DMS53 treated with DMSO at 0.1 percent for 48 hours (cell line): ENCODE data around the gene TMED10.

Experiments
- DNase-seq: peaks from one replicate; lab custom pipeline; 2025; ENCODE audit not compliant: unreplicated experiment; lab: John Stamatoyannopoulos, UW

Gene TMED10

DNA sequence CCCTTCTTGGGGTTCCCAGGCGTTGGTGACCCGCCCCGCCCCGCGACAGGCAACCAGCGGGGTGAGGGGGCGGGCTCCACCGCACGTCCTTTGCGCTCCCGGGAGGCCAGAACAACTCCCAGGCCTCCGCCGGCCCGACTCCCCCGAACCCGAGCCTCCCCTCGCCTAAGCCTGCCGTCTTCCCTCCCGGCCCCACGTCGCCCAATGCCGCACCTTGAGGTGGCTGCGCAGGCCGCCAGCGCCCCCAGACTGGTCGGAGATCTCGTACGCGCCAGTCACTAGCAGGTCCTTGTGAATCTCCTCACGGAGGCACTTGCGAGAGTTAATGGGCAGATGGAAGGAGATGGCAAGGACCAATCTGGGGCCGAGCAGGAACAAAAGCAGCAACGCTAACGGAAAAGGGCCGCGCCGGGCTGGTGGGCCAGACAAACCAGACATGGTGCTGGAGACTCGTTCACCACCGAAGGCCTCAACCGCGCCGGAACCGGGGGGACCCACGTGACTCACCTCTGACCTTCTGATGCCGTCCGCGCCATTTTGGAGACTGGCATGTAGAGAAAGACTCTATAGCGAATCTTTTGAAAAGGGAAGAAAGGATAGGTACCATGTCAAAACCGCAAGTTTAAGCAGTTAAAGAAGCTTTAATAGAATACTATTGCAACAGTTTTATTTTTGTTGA, at the start of gene TMED10:
Gene TMED10, minus strand, starts transcription at position 471 of the 679 bp plus-strand sequence. Its CDS starts 33 bp downstream, at position 438.
- DNase-seq: peak; percentile 78

DNA sequence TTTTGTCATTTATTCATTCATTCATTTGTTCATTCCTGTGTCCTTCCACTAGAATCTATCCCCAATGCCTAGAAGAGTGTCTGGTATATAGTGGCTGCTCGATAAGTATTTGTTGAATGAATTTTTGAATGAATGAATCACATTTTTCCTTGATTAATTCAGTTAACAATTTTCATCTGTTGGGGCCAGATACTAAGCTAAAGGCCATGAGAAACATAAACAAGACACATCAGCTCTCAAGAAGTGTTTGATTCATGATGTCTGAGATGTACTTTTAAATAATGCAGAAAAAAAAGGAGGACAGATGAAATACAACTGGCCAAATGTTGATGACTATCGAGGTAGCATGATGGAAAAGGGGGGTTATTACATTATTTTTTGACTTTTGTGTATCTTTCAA, 48.1 kb upstream of the TMED10 start:
- DNase-seq: no peak

DNA sequence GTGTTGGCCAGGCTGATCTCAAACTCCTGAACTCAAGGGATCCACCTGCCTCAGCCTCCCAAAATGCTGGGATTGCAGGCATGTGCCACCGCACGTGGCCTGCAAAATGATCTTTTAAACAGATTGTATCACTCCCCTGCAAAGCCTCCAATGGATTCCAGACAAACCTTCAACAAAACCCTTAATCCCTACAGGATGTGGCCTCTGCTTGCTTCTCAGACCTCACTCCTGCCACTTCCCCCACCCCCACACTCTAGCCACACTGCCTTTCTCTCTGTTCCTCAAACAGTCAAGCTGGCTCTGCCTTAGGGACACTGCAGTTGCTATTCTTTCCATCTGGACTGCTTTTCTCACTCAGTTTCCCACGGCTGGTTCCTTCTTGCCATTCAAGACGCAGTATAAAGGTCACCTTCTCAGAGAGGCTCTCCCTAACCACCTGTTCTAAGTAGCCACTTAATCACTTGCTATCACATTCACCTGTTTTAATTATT, 47.3 kb upstream of the TMED10 start:
- DNase-seq: peak; percentile 44

DNA sequence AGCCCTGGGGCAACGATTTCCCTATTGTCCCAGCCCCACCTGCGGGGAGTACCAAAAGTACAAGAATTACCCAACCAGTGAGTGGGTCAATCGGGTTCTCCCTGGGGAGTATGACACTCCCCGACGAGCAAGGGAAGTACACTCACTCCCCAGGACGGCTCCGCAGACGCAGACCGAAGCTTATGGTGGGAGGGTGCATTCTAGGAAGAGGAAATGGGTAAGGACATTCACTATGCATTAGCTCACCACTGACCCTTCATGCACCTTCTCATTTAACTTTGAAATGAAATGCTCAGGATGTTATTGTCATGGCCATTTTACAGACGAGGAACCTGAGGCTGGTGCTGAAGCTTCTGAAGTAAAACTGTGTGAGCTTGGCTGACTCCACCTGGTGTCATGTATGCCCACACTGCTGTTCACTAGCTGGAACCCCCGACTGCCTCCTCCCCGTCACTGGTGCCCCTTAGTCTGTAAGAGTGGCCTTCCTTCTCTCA, 45.8 kb upstream of the TMED10 start:
- DNase-seq: no peak

DNA sequence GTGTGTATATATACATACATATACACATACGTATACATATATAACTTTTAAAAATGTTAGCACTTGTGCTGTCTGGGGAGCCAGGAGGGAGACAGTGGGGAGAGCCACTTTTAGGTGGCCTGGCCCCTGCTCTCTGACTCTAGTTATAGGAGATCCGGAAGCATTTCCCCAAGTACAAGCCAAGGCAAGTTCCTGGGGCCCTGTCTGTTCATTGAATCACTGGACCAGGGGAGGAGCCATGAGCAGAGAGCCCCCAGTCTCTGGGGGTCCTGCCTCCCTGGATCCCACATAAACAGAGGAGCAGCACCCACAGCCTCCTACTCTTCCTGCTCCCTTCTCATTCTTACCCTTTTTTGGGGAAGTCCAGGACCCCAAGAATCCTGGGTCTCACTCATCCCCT, 45.4 kb upstream of the TMED10 start:
- no peak for DNase-seq

DNA sequence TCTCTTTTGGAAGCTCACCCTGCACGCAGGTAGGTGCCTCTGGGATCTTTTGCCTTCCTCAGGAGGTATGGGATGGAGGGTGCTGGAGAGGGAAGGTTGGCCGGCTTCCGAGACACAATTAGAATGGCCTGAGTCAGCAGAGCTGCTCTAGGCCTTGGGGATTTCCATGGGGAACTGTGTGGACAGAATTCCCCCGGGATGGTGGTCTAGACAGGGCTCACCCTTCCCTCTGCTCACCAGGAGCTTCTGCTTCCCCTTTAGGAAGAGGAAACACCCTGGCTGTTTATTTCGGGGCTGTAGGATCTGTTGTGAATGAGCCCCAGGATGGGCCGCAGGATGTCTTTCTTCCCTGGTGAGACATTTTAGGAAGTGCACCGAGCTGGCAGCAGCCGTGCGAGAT, 43.7 kb upstream of the TMED10 start:
- no peak for DNase-seq

DNA sequence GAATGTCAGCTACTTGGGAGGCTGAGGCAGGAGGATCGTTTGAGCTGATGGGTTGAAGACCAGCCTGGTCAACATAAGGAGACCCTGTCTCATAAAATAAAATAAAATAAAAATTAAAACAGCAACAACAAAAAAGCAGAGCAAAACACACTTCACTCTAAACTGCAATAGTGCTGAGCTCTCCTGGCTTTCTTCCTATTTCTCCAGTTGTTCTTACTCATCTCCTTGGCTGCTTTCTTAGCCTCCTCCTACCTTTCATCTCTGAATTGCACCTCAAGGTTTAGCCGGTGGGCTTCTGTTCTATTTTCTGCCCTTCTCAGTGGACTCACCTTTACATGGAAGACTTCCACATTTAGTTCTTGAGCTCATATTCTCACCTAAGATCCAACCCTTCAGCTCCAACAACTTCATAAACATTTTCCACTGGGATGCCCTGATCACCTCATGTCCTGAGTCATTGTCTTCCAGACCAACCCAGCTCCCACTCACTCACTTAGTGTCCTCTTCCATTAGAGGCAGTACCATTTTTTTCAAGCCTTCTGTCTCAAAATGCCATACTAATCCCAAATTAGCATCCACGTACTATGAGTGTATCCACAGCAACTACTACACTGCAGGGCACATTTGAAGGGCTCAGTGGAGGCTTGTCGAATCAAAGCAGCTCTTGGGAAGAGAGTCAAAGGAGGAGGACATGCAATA, 41.2 kb upstream of the TMED10 start:
- no peak for DNase-seq

DNA sequence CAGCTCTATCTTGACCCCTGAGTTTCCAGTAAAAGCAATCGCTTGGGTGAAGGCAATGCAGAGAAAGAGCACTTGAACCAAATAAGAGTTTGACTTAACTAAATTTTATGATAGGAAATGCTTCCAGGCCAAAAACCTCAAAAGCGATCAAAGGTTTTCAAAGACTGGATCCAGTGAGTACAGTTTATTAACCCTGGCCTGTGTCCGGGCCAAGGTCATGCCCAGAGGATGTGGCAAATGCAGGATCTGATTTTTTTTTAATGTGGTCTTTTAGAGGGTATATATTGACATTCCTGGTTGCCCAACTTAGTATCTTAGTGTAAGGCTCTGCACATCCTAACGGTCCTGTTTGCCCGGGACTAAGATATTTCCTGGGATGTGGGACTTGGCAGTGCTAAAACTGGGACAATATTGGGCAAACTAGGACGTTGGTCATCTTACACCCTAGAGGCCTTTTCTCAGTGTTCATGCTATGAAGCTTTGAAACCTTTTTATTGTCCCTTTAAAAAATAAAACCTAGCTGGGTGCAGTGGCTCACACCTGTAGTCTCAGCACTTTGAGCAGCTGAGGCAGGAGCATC, 40.1 kb upstream of the TMED10 start:
- DNase-seq: no peak

DNA sequence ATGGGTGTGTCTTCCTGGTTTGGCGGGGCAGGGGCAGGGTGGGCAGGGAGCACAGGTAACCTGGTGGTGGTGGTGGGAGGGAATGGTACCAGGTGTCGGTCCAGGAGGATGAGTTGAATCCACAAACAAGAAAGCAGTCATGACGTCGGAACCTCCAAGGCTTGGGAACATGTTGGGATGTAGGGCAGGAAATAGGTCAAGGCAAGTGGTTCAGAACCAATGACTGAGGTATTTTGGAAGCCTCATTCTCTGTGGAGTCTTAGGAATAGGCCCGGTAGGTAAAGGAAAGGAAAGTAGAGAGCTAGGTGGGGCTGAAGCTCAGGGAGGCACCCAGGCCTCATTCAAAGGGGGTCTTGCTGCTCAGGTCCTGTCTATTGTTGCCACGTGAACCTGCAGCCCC, 39.1 kb upstream of the TMED10 start:
- no peak for DNase-seq

DNA sequence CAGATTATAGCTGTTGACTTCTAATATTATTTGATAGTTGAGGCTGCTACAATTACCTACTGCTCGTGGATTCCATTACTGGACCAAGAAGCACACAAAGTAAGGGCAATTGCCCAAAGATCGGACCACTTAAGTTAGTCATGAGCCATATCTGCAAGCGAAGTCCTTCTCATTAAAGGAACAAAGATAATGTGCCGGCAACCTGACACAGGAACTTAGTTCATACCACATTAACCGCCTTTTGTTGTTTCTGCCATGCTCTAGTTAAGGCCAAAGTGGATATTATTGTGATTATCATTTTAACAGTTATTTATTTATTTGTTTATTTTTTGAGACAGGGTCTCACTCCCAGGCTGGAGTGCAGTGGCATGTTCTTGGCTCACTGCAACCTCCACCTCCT, 38.1 kb upstream of the TMED10 start:
- DNase-seq: no peak

DNA sequence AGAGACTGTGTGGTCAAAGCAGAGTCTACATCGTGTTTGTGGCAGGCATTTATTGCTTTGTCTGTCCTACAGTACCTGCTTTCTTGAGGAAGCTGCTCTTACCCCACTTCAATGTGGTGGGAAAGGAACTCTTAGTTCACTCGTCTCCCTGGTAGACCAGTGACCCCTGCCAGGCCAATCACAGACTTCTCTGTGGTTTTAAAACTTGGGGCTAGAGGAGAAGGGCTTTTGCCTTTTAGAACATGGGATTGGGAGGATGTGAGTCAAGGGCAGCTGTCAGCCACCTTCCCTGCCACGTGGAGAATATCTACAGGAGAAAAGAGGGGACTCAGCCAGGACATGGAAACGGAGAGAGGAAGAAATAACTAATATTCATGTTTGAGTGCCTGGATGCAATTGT, 36.8 kb upstream of the TMED10 start:
- DNase-seq: no peak

DNA sequence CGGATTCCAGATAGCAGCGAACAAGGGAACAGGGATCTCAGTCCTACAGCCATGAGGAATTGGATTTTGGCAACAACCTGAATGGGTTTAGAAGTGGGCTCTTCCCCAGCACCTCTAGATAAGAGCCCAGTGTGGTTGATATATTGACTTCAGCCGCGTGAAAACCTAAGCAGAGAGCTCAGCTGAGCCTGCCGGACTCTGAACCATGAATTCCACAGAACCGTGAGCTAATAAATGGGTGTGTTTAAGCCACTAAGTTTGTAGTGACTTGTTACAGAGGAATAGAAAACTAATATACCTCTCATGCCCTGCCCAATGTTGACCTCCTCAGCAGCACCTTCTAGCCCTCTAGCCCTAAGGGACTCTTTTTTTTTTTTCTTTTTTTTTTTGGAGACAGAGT, 32.4 kb upstream of the TMED10 start:
- no peak for DNase-seq

DNA sequence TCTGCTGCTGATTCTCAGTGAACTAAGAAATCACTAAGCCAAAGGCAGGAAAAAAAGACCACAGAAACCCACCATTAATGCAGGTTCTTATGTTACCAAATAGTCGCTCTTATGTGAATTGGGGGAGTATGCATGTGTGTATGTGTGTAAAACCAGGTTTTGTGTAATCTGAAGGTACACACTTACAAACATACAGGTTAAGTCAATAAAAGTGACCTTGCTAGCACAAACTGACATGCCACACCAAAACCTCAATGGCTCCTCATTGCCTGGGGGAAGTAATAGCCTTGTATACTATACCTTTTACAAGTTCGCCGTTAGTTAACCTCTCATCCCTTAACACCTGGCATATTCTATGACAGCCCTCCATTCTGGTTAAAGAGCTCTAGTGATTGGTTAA, 29.8 kb upstream of the TMED10 start:
- no peak for DNase-seq

DNA sequence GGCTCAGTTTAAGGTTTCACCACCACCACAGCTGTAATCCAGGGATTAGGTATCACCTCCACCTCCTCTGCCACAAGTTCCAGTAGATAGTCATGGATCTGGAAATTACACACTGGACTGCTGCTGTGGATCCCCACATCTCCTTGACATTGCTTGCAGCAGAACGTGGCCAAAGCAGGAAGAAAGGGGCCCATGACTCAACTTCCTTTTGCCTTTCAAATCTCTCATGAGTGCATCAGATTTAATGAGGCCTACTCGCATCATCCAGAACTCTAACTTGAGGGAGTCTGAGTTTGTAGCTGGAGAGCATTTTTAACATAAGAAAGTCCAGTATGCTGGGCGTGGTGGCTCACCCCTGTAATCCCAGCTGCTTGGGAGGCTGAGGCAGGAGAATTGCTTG, 29.2 kb upstream of the TMED10 start:
- DNase-seq: no peak

DNA sequence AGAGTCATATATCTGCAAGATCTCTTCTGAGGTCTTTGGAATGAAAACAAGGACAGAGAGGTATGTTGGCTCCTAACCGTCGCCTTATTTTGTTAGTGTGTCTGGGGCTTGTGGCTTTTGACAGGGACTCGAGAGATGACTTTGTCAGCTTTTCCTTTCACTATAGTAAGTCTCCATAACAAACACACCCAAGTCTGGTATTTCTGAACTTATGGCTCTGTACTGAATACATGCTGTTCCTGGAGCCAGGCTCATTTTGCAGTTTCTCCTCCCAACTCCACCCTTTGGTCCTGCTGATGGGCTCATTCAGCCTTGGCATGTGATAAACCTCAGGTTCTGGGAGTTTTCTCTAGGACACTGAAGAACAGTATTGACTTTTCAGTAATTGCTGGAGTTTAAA, 27.7 kb upstream of the TMED10 start:
- DNase-seq: no peak

DNA sequence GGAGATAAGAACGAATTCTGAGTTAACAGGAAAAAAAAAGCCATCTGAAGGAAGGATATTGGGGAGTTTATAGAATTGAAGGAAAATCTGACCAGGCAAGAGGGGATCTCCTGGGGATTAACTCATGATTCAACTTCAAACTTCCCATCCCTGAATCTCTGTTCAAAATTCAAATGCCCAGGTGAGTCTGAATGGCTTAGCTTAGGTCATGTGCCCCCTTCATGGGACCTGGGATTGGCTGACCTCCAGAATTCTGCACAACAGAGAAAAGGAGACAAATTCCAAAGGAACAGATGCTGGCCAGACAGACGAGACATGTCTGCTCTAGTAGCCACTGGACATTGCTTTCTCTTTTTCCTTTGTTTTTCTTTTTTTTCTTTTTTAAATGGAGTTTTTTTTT, 26.2 kb upstream of the TMED10 start:
- no peak for DNase-seq

DNA sequence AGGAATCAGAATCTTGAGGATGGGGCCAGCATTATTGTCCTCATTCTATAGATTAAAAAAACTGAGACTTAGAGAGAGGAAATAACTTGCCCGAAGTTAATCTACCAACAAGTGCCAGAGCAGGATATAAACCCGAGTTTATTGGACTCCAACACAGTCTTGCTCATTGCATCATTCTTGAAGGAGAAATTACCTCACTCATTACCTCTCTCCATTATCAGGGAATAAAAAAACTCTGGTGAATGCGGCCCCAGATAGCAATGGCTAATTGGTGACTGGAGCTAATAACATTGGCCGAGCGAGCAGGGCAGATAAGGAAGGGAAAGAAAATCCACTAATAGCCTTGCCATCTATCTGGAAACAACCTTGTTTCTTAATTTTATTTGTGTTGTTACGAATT, 24.7 kb upstream of the TMED10 start:
- no peak for DNase-seq

DNA sequence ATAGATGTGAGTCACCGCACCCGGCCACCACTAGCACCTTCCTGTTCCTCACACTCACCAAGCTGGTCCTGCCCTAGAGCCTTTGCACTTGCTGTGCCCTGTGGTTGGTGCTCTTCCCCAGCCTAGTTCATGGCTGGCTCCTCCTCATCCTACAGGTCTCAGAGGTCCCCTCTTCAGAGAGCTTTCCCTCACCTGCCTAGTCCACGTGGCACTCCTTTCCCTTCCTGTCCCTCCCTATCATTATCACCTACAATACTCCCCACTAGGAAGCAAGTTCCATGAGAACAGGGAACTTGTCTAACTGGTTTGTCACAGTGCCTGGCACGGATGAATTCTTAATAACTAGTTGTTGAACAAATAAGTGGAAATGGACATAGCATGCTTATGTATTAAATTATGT, 24.0 kb upstream of the TMED10 start:
- DNase-seq: peak; percentile 95

DNA sequence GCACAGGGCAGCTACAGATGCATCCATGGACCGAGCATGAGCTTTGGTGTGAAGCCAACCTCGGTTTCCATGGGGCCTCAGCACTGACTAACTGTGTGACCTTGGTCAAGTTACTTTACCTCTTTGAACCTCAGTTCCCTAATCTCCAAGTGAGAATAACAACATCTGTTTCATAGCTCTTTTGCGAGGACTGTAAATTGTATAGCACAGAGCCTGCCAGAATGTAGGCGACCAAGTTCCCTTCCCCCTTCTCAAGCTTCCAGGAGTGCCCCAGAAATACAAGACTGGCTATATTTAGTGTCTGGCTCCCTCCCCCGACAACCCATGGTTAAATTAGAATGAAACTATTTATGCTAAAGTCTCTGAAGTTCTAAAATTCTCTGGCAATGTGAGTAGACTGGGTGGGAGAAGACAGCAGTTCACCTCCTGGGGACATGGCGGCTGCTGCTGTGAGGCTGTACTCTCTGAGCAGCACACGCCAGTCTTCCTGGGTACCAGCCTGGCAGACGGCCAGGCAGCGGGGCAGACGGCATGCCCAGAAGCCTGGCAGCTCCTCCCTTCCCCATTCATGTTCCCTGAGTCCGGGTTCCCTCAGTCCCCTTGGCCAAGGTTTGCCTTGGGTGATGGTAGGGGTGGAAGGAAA, 22.0 kb upstream of the TMED10 start:
- DNase-seq: no peak

DNA sequence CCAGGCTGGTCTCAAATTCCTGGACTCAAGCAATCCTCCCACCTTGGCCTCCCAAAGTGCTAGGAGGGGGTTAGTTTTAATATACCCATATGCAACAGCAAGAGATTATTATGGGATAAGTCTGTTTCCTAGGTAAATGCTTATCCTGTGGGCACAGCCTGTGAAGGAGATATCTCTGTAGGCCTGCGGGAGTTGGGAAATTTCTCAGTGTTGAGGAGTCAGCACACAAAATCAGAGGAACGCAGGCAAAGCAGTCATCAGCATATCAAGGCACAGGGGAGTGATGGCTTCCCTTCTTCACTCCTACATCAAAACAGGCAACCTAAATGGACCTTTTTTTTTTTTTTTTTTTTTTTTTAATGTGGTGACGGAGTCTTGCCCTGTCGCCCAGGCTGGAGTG, 20.9 kb upstream of the TMED10 start:
- DNase-seq: no peak

DNA sequence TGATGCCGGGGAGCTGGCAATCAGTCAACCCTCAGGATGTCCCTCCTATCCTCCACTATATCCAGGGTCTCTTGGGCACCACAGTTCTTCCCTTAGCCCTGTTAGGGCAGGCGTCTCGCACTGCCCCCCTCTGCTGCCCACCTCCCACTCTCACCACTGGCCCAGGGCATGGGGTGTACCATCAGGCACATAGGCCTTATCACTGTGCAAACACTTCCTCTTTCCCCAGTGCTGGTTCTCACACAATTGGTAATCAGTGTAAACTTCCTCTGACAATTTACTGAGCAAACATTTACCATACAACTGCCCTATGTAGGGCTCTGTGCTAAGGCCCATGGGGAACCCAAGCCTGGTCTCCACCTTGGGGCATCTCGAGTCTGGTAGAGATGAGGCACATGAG, 20.1 kb upstream of the TMED10 start:
- DNase-seq: peak; percentile 67

DNA sequence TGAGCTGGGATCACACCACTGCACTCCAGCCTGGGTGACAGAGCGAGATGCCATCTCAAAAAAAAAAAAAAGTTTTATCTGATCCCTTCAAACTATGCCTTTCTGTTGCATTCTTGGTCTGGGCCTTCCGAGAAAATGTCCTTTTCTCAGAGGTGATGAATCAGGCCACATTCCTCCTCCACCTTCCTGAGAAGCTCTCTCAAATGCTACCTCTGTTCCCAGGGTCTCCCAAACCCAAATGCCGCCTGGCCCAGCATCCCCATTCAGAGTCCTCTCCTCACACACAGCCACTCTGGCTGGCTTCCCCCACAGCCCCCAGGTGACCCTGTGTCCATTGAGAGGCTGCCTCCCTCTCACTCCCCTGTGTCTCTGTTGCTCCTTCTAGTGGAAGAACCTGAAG, 19.7 kb upstream of the TMED10 start:
- no peak for DNase-seq
